ENCODE measurements around the gene ICE1. TPM values are rescaled to one million over a fixed set of nuclear protein-coding genes. Genes with fewer than 3 reads are reported as not detected.

Gene ICE1
- polyA plus RNA-seq, 2 of the 4 experiments (the other 2 are of a cell fraction), result 16.3 to 33.1 TPM

- FAIRE-seq (no peak), ATAC-seq (no peak), DNase-seq (ENCODE audit: low read depth in 1 of 2, low spot score in 1 of 2) (no peak)
- WGBS (ENCODE audit: missing lambda C conversion rate), result 90% methylated on average over 3 of the region's 3 CpGs
- no peak for TF ChIP-seq JUNB (IDR thresholded peaks at IDR 0.05)
- no peak for TF ChIP-seq RFX5 (IDR thresholded peaks at IDR 0.05)
- no peak for TF ChIP-seq MYC (IDR thresholded peaks at IDR 0.05; ENCODE audit: borderline replicate concordance, low read length)
- TF ChIP-seq ZNF302 (CRISPR knock-in tag; IDR thresholded peaks at IDR 0.05), result no peak
- no peak for TF ChIP-seq FOXS1 (CRISPR knock-in tag; IDR thresholded peaks at IDR 0.05)
- no peak for TF ChIP-seq SREBF2 (IDR thresholded peaks at IDR 0.05)
- TF ChIP-seq, protein P1, sequence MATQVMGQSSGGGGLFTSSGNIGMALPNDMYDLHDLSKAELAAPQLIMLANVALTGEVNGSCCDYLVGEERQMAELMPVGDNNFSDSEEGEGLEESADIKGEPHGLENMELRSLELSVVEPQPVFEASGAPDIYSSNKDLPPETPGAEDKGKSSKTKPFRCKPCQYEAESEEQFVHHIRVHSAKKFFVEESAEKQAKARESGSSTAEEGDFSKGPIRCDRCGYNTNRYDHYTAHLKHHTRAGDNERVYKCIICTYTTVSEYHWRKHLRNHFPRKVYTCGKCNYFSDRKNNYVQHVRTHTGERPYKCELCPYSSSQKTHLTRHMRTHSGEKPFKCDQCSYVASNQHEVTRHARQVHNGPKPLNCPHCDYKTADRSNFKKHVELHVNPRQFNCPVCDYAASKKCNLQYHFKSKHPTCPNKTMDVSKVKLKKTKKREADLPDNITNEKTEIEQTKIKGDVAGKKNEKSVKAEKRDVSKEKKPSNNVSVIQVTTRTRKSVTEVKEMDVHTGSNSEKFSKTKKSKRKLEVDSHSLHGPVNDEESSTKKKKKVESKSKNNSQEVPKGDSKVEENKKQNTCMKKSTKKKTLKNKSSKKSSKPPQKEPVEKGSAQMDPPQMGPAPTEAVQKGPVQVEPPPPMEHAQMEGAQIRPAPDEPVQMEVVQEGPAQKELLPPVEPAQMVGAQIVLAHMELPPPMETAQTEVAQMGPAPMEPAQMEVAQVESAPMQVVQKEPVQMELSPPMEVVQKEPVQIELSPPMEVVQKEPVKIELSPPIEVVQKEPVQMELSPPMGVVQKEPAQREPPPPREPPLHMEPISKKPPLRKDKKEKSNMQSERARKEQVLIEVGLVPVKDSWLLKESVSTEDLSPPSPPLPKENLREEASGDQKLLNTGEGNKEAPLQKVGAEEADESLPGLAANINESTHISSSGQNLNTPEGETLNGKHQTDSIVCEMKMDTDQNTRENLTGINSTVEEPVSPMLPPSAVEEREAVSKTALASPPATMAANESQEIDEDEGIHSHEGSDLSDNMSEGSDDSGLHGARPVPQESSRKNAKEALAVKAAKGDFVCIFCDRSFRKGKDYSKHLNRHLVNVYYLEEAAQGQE (IDR thresholded peaks at IDR 0.05), result no peak
- TF ChIP-seq, protein P2, sequence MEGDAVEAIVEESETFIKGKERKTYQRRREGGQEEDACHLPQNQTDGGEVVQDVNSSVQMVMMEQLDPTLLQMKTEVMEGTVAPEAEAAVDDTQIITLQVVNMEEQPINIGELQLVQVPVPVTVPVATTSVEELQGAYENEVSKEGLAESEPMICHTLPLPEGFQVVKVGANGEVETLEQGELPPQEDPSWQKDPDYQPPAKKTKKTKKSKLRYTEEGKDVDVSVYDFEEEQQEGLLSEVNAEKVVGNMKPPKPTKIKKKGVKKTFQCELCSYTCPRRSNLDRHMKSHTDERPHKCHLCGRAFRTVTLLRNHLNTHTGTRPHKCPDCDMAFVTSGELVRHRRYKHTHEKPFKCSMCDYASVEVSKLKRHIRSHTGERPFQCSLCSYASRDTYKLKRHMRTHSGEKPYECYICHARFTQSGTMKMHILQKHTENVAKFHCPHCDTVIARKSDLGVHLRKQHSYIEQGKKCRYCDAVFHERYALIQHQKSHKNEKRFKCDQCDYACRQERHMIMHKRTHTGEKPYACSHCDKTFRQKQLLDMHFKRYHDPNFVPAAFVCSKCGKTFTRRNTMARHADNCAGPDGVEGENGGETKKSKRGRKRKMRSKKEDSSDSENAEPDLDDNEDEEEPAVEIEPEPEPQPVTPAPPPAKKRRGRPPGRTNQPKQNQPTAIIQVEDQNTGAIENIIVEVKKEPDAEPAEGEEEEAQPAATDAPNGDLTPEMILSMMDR (IDR thresholded peaks at IDR 0.05), result no peak
- TF ChIP-seq RAD21 (conservative IDR thresholded peaks at IDR 0.05 in 1 of 2, IDR thresholded peaks at IDR 0.05 in 1 of 2), result no peak
- TF ChIP-seq ELK1 (IDR thresholded peaks at IDR 0.05; ENCODE audit: low read depth, low read length), result no peak
- ChIA-PET POLR2A (interaction anchor here (0.7 to 1.8 kb wide), 2 partner anchors 8 to 1282 kb away, joined by 3 to 7 read pairs; partner anchors contain the start of gene ICE1), CTCF (interaction anchor here (1.5 to 2.7 kb wide), 3 partner anchors 11 to 288 kb away, joined by 4 to 11 read pairs (median 5); no protein-coding TSS in a partner anchor)
- Histone ChIP-seq H3K9me3 (peaks cover 5% of the 10 kb centered on the region), H3K4me1 (no peaks in the 10 kb centered on the region), H3K4me2 (no peak overlapping the region), H3K4me3 (no peak overlapping the region), H3K27ac (no peak overlapping the region)
These were observed 7.7 kb downstream of the ICE1 start for GRCh38 chr5:5430136-5430535.

DNA sequence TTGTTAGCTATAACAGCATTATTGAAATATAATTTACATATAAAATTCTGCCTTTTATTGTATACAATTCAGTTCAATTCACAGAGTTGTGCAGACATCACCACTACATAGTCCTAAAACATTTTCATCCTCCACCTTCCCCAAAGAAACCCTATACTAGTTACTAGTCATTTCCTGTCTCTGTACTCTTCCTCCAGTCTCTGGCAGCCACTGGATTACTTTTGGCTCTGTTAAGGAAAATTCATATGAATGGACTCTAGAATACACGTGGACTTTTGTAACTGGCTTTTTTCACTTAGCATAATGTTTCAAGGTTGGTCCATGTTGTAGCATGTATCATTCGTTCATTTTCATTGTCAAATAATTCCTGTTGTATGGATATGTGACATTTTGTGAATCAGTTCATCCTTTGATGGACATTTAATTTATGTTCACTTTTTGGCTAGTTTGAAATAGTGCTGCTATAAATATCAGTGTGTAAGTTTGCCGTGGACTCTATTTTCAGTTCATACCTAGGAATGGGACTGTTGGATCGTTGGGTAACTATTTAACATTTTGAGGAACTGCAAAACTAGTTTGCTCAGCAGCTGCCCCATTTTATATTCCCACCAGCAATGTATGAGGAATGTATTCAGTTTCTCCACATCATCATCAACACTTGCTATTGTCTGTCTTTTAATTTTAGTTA, 9.7 kb downstream of the ICE1 start:
- H3K4me3 ChIP-seq, result no peak overlapping the region
- H3K9me3 ChIP-seq, result peaks cover 5% of the 10 kb centered on the region
- FAIRE-seq (peak; percentile 18), DNase-seq (ENCODE audit: low read depth in 1 of 2, low spot score in 1 of 2) (no peak), ATAC-seq (no peak)
- TF ChIP-seq TFCP2L1 (CRISPR knock-in tag; IDR thresholded peaks at IDR 0.05) (no peak), MAZ (IDR thresholded peaks at IDR 0.05; ENCODE audit: borderline replicate concordance, low read depth, low read length) (no peak), GATA3 (IDR thresholded peaks at IDR 0.05; ENCODE audit: borderline replicate concordance) (no peak), PHF8 (IDR thresholded peaks at IDR 0.05; ENCODE audit: borderline replicate concordance, low read depth) (no peak), JUNB (IDR thresholded peaks at IDR 0.05) (no peak), ZSCAN20 (CRISPR knock-in tag; IDR thresholded peaks at IDR 0.05) (no peak), POLR2AphosphoS2 (conservative IDR thresholded peaks at IDR 0.05; ENCODE audit: low read length) (no peak), CBX8 (IDR thresholded peaks at IDR 0.05) (no peak), ZNF302 (CRISPR knock-in tag; IDR thresholded peaks at IDR 0.05) (no peak), MAFK (IDR thresholded peaks at IDR 0.05; ENCODE audit: partially characterized antibody) (no peak)
- CTCF ChIA-PET, result interaction anchor here (2.7 kb wide), 1 partner anchor 13 kb away, joined by 11 read pairs; no protein-coding TSS in a partner anchor
- no peaks in the 10 kb centered on the region for H3K4me1 ChIP-seq
- POLR2A ChIA-PET, result interaction anchor here (1.8 kb wide), 1 partner anchor 10 kb away, joined by 7 read pairs; the partner anchor contains the start of gene ICE1
- 90% methylated on average over 4 of the region's 4 CpGs for WGBS (ENCODE audit: missing lambda C conversion rate)
- H3K27ac ChIP-seq, result no peak overlapping the region
- no peak overlapping the region for H3K4me2 ChIP-seq

All from A549 (cell line).